NCI-H748 (cell line): ENCODE data around the gene RAB20.
"Not testable (repeated sequence)": the region's sequence is repeated elsewhere in the genome, so short reads cannot be mapped to it uniquely, and the experiment has no call there.

Experiments
- DNase-seq: peaks from one replicate; lab custom pipeline; 2025; ENCODE audit not compliant: unreplicated experiment; lab: John Stamatoyannopoulos, UW

Gene RAB20

GRCh38 chr13:110575322-110576069 lies 14.0 kb upstream of the RAB20 start:
- DNase-seq, result no peak

GRCh38 chr13:110574161-110574560 lies 12.6 kb upstream of the RAB20 start:
- no peak for DNase-seq

GRCh38 chr13:110572778-110573118 lies 11.2 kb upstream of the RAB20 start:
- no peak for DNase-seq

GRCh38 chr13:110571896-110572777 lies 10.6 kb upstream of the RAB20 start:
- DNase-seq, result no peak

GRCh38 chr13:110570886-110571285 lies 9.4 kb upstream of the RAB20 start:
- no peak for DNase-seq

GRCh38 chr13:110569962-110570361 lies 8.4 kb upstream of the RAB20 start:
- not testable (repeated sequence) for DNase-seq

- DNase-seq, result no peak
Observed at GRCh38 chr13:110568612-110569011, 7.1 kb upstream of the RAB20 start.

- DNase-seq, result no peak
Observed at GRCh38 chr13:110566171-110566570, 4.6 kb upstream of the RAB20 start.

- peak; percentile 4 for DNase-seq
Observed at GRCh38 chr13:110565296-110565695, 3.8 kb upstream of the RAB20 start.

- no peak for DNase-seq
Observed at GRCh38 chr13:110564472-110564985, 3.0 kb upstream of the RAB20 start.

- DNase-seq, result no peak
Observed at GRCh38 chr13:110563463-110563774, 1.9 kb upstream of the RAB20 start.

GRCh38 chr13:110562696-110563462 lies 1.4 kb upstream of the RAB20 start:
- no peak for DNase-seq

GRCh38 chr13:110562036-110562597 lies 595 bp upstream of the RAB20 start:
- no peak for DNase-seq

GRCh38 chr13:110560601-110561343 lies 750 bp downstream of the RAB20 start:
- DNase-seq, result peak; percentile 64

- no peak for DNase-seq
Observed at GRCh38 chr13:110559986-110560385, 1.5 kb downstream of the RAB20 start.

- DNase-seq, result no peak
Observed at GRCh38 chr13:110559429-110559943, 2.0 kb downstream of the RAB20 start.

GRCh38 chr13:110557610-110558305 lies 3.8 kb downstream of the RAB20 start:
- no peak for DNase-seq

- no peak for DNase-seq
Observed at GRCh38 chr13:110557082-110557481, 4.4 kb downstream of the RAB20 start.

GRCh38 chr13:110556224-110556606 lies 5.3 kb downstream of the RAB20 start:
- DNase-seq, result no peak
